ENCODE measurements around the gene RAPGEF4. TPM values are rescaled to one million over a fixed set of nuclear protein-coding genes. Genes with fewer than 3 reads are reported as not detected.

RAPGEF4 gene
- total and polyA plus RNA-seq, 2 of the 13 experiments (the other 11 are each of a cell fraction or from before 2014, with no cell fraction given), result 0.78 to 0.91 TPM

DNA sequence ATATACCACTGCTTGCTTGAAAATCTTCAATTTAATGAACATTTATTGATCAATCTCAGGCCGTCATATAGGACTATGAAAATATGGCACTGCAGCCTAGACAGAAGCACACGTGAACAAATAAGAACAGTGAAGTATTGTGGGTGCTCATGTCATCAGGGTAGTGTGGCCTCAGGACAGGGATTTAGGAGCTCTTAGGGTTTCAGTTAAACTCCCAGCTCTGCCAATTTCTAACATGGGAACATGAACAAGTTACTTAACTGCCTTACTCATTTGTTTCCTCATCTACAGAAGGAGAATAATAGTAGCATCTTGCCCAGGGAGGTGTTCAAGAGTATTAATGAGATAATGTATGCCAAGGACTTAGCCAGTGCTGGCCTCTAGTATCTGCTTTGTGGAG is 194.0 kb downstream of the RAPGEF4 start:
- WGBS (ENCODE audit: low lambda C conversion rate), result 0% methylated on average over 2 of the region's 2 CpGs
- ChIA-PET POLR2A (no interaction called here), CTCF (ENCODE audit: low intra/inter-chr PET ratio, low total read pairs) (interaction anchor here (4.7 kb wide), 1 partner anchor 122 kb away, joined by 52 read pairs; no protein-coding TSS in a partner anchor)
- H3K9ac ChIP-seq (ENCODE audit: insufficient read depth, low read depth, low read length), result no peak overlapping the region
- H3K36me3 ChIP-seq (replicated peaks in 1 of 2; ENCODE audit: control insufficient read depth in 1 of 2, insufficient read depth in 2 of 2, low read length in 2 of 2), result no peaks in the 10 kb centered on the region
- FAIRE-seq (no peak), ATAC-seq (no peak), DNase-seq (ENCODE audit: low spot score) (no peak)
- peaks cover 0 to 2% of the 10 kb centered on the region in 2 experiments; a peak in 1 of 5 replicates for H3K27me3 ChIP-seq (ENCODE audit: control insufficient read depth in 1 of 2, insufficient read depth in 2 of 2, low read length in 2 of 2)
- no peak overlapping the region for H3K27ac ChIP-seq (ENCODE audit: extremely low read length, insufficient read depth, low read length)
- no peak overlapping the region for H3K4me3 ChIP-seq (replicated peaks in 1 of 3; ENCODE audit: insufficient read depth in 1 of 3, low read depth in 2 of 3, low read length in 3 of 3)
- no peaks in the 10 kb centered on the region for H3K79me2 ChIP-seq (ENCODE audit: insufficient read depth, low read length)
- H3K9me3 ChIP-seq (ENCODE audit: low read length), result no peaks in the 10 kb centered on the region
- in situ Hi-C loops (cut with HindIII; ENCODE audit: extremely low pct_ligation_motif_present, low pct_unique_long_range_greater_than_20kb), result loop anchor here (5.0 kb wide), 2 partner anchors 67 to 122 kb away; no protein-coding TSS in a partner anchor
- no peak overlapping the region for H2AFZ ChIP-seq (ENCODE audit: low read length)
- no peak for TF ChIP-seq ZFP1 (CRISPR knock-in tag; IDR thresholded peaks at IDR 0.05)
- no peak for TF ChIP-seq REPIN1 (CRISPR knock-in tag; IDR thresholded peaks at IDR 0.05; ENCODE audit: borderline replicate concordance, low read depth)
- no peak for TF ChIP-seq ZNF891 (CRISPR knock-in tag; IDR thresholded peaks at IDR 0.05)
- TF ChIP-seq, protein P1, sequence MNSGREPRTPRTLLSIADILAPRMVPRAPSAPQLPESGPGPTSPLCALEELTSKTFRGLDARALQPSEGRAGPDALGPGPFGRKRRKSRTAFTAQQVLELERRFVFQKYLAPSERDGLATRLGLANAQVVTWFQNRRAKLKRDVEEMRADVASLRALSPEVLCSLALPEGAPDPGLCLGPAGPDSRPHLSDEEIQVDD (CRISPR knock-in tag; IDR thresholded peaks at IDR 0.05; ENCODE audit: borderline replicate concordance), result no peak
- no peak for TF ChIP-seq ZBTB7B (CRISPR knock-in tag; IDR thresholded peaks at IDR 0.05)
- TF ChIP-seq, protein P2, sequence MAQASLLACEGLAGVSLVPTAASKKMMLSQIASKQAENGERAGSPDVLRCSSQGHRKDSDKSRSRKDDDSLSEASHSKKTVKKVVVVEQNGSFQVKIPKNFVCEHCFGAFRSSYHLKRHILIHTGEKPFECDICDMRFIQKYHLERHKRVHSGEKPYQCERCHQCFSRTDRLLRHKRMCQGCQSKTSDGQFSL (CRISPR knock-in tag; IDR thresholded peaks at IDR 0.05), result no peak
- no TSS peak for BruUV-seq (replicated peaks)
- no peaks in the 10 kb centered on the region for H3K4me1 ChIP-seq (ENCODE audit: insufficient read depth, low read length)
- no peak overlapping the region for H3K4me2 ChIP-seq (ENCODE audit: low read depth, low read length)
- intact Hi-C loops (cut with micrococcal nuclease; ENCODE audit: unreplicated experiment), result no loop called here
- no peaks in the 10 kb centered on the region for H4K20me1 ChIP-seq (ENCODE audit: insufficient read depth, low read length)

DNA sequence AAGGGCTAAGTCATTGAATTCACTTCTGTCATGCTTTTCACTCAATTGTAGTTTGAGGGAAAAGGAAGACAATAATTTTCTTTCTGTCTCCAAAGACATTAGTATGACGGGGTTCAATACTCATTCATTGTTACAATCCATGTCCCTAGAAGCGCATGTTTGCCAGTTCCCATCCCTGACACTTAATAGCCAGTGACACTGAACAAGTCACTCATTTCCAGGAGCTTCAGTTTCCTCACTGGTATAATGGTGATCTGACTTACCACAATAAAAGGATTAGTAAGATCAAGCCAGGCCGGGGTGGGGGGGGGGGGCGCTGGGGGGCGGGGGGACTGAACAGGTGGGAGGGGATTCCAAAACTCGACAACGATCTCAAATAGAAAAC is 195.2 kb downstream of the RAPGEF4 start:
- no peak for DNase-seq (ENCODE audit: low spot score)
- Histone ChIP-seq H3K4me2 (ENCODE audit: low read depth, low read length) (no peak overlapping the region), H3K4me1 (ENCODE audit: insufficient read depth, low read length) (no peaks in the 10 kb centered on the region), H3K36me3 (replicated peaks in 1 of 2; ENCODE audit: control insufficient read depth in 1 of 2, insufficient read depth in 2 of 2, low read length in 2 of 2) (no peaks in the 10 kb centered on the region), H3K79me2 (ENCODE audit: insufficient read depth, low read length) (no peaks in the 10 kb centered on the region), H2AFZ (ENCODE audit: low read length) (no peak overlapping the region), H3K4me3 (replicated peaks in 1 of 3; ENCODE audit: insufficient read depth in 1 of 3, low read depth in 2 of 3, low read length in 3 of 3) (no peak overlapping the region), H3K9ac (ENCODE audit: insufficient read depth, low read depth, low read length) (no peak overlapping the region), H3K27ac (ENCODE audit: extremely low read length, insufficient read depth, low read length) (no peak overlapping the region), H3K27me3 (ENCODE audit: control insufficient read depth in 1 of 2, insufficient read depth in 2 of 2, low read length in 2 of 2) (peaks cover 0 to 2% of the 10 kb centered on the region in 2 experiments; a peak in 1 of 5 replicates), H3K9me3 (ENCODE audit: low read length) (no peaks in the 10 kb centered on the region), H4K20me1 (ENCODE audit: insufficient read depth, low read length) (no peaks in the 10 kb centered on the region)
- intact Hi-C loops (cut with micrococcal nuclease; ENCODE audit: unreplicated experiment) (no loop called here), in situ Hi-C loops (cut with HindIII; ENCODE audit: extremely low pct_ligation_motif_present, low pct_unique_long_range_greater_than_20kb) (loop anchor here (5.0 kb wide), 2 partner anchors 69 to 124 kb away; no protein-coding TSS in a partner anchor)
- no peak for FAIRE-seq
- WGBS (ENCODE audit: low lambda C conversion rate), result 7% methylated on average over 7 of the region's 7 CpGs
- no TSS peak for BruUV-seq (replicated peaks)
- ATAC-seq, result no peak
- CTCF ChIA-PET (ENCODE audit: low intra/inter-chr PET ratio, low total read pairs), result interaction anchor here (1.5 to 4.7 kb wide), 3 partner anchors 67 to 124 kb away, joined by 4 to 52 read pairs (median 8); no protein-coding TSS in a partner anchor
- POLR2A ChIA-PET, result no interaction called here
- TF ChIP-seq TAF1 (CRISPR knock-in tag; IDR thresholded peaks at IDR 0.05), result no peak
- no peak for TF ChIP-seq ZFYVE20 (CRISPR knock-in tag; IDR thresholded peaks at IDR 0.05; ENCODE audit: borderline replicate concordance, low read depth)
- no peak for TF ChIP-seq HMGA1 (CRISPR knock-in tag; conservative IDR thresholded peaks at IDR 0.05)
- TF ChIP-seq, protein P3, sequence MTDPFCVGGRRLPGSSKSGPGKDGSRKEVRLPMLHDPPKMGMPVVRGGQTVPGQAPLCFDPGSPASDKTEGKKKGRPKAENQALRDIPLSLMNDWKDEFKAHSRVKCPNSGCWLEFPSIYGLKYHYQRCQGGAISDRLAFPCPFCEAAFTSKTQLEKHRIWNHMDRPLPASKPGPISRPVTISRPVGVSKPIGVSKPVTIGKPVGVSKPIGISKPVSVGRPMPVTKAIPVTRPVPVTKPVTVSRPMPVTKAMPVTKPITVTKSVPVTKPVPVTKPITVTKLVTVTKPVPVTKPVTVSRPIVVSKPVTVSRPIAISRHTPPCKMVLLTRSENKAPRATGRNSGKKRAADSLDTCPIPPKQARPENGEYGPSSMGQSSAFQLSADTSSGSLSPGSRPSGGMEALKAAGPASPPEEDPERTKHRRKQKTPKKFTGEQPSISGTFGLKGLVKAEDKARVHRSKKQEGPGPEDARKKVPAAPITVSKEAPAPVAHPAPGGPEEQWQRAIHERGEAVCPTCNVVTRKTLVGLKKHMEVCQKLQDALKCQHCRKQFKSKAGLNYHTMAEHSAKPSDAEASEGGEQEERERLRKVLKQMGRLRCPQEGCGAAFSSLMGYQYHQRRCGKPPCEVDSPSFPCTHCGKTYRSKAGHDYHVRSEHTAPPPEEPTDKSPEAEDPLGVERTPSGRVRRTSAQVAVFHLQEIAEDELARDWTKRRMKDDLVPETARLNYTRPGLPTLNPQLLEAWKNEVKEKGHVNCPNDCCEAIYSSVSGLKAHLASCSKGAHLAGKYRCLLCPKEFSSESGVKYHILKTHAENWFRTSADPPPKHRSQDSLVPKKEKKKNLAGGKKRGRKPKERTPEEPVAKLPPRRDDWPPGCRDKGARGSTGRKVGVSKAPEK (CRISPR knock-in tag; IDR thresholded peaks at IDR 0.05; ENCODE audit: borderline replicate concordance), result no peak
- no peak for TF ChIP-seq PAX8 (CRISPR knock-in tag; IDR thresholded peaks at IDR 0.05; ENCODE audit: borderline replicate concordance)
- no peak for TF ChIP-seq ARNT (IDR thresholded peaks at IDR 0.05)
- TF ChIP-seq, protein P4, sequence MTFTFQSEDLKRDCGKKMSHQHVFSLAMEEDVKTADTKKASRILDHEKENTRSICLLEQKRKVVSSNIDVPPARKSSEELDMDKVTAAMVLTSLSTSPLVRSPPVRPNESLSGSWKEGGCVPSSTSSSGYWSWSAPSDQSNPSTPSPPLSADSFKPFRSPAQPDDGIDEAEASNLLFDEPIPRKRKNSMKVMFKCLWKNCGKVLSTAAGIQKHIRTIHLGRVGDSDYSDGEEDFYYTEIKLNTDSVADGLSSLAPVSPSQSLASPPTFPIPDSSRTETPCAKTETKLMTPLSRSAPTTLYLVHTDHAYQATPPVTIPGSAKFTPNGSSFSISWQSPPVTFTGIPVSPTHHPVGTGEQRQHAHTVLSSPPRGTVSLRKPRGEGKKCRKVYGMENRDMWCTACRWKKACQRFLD (CRISPR knock-in tag; IDR thresholded peaks at IDR 0.05; ENCODE audit: borderline replicate concordance), result no peak
- no peak for TF ChIP-seq ATRX (CRISPR knock-in tag; IDR thresholded peaks at IDR 0.05; ENCODE audit: borderline replicate concordance)

All from HepG2 (cell line).